Stimulated activated CD4-positive, alpha-beta T cell treated with anti-CD3 and anti-CD28 coated beads, Interleukin-15, amount 100 ng/mL, for 48 hours (primary cell): ENCODE measurements around the gene ZFAND2A.

Experiments
- DNase-seq, 2 donors: peaks; one replicate each; pipeline ENCODE4 v3.0.0-alpha.2; 2020; ENCODE audit warnings: low read depth in 2 of 2

Gene ZFAND2A

DNA sequence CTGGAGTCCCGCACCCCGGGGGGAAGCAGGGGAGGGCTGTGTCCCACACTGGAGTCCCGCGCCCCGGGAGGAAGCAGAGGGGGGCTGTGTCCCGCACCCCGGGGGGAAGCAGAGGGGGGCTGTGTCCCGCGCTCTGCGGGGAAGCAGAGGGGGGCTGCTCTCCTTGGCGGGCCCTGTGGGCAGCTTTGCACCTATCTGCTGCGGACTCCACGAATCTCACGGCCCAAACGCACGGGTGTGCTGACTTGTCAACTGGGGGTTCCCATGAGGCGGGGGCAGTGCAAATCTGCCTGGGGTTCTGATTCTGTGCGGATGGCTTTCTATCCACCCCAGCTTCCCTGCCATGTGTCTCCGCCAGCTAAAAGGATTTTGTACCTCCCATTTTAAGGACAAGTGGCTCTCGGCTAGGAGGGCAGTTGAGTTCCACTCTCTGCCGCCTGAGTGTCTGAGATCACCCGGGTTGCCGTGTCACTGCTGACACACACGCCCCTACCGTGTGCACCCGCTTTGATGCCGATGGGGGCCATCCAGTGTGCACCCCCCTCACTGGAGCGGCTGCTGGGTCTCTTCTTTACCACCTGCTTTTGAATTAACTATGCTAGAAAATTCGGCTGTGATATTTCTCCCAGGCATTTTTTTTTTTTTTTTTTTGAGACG, 51.6 kb downstream of the ZFAND2A start:
- no peak for DNase-seq

- no peak for DNase-seq
Observed at GRCh38 chr7:1106793-1107421, 53.1 kb downstream of the ZFAND2A start.

- DNase-seq = no peak
Observed at GRCh38 chr7:1106063-1106792, 53.8 kb downstream of the ZFAND2A start.

DNA sequence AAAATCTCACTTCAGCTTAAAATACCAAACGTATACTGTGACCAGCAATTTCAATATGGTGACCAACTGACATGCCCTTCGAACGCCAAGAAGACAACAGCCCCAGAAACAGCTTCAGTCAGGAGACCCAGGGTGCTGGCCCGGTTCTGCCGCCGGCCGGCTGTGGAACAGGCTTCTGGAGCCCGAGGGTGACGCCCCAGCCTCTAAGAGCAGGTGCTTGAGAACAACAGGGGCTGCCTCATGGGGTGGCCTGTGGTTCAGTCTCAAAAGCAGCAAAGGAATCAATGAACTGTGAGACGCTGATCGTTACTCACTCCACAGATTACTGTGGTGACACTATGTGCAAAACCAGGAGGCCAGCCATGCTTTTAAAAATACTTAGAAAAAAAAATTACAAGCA, 54.8 kb downstream of the ZFAND2A start:
- no peak for DNase-seq

- DNase-seq = no peak
Observed at GRCh38 chr7:1104516-1105179, 55.3 kb downstream of the ZFAND2A start.

GRCh38 chr7:1103789-1104515, 56.0 kb downstream of the ZFAND2A start:
- no peak for DNase-seq

- DNase-seq = peak in 1 of 2 donors; percentile 22
Observed at GRCh38 chr7:1103009-1103788, 56.8 kb downstream of the ZFAND2A start.
